Testis (tissue), 3 donors: ENCODE measurements around the gene ENTREP1. TPM values are rescaled to one million over a fixed set of nuclear protein-coding genes. Genes with fewer than 3 reads are reported as not detected.

Experiments used
- DNase-seq: peaks from one replicate; pipeline ENCODE4 v3.0.0-alpha.2; 2019
- H3K27ac ChIP-seq, 2 donors: fragments of 200-600 bp; sonication (generic); one replicate each; pipeline ENCODE4 v1.5.1; 2019
- H3K27me3 ChIP-seq: fragments of 200-600 bp; sonication (generic); one replicate; pipeline ENCODE4 v1.5.1; 2019
- H3K36me3 ChIP-seq: fragments of 200-600 bp; sonication (generic); one replicate; pipeline ENCODE4 v1.5.1; 2017; ENCODE audit warnings: low read depth; ENCODE audit errors: missing control alignments
- H3K4me1 ChIP-seq: fragments of 200-600 bp; sonication (generic); one replicate; pipeline ENCODE4 v1.5.1; 2019
- H3K4me3 ChIP-seq, 2 donors: fragments of 200-600 bp; sonication (generic); one replicate each; pipeline ENCODE4 v1.5.1; 2017 to 2019
- H3K9me3 ChIP-seq: fragments of 200-600 bp; sonication (generic); one replicate; pipeline ENCODE4 v1.5.1; 2017
- POLR2A ChIP-seq: fragments of 450-650 bp; IDR thresholded peaks from one replicate; pipeline ENCODE4 v1.6.1; 2017; ENCODE audit warnings: antibody characterized with exemption, mild to moderate bottlenecking, moderate library complexity
- WGBS, 2 donors: methylation state at CpG; one replicate each; pipeline ENCODE4 v1.1.5; 2018; 5-methylcytosine and 5-hydroxymethylcytosine counted together
- intact Hi-C: fragments of 100-400 bp; cut with DNase I; formaldehyde crosslinking; loops from one replicate; pipeline ENCODE4 v1.15.1; 2023; ENCODE audit warnings: low total_unique reads
- polyA plus RNA-seq: library from polyadenylated mRNA; stranded (reverse); fragments of 350-450 nt; fragmentation: Illumina TruSeq; extraction: RNeasy Lipid Tissue Mini Kit (QIAGEN cat#74804); gene quantifications from one replicate; pipeline ENCODE4 v1.2.3, GENCODE V29; 2014; ENCODE audit warnings: low read depth, low replicate concordance; ENCODE audit not compliant: insufficient read depth
- total RNA-seq, 2 donors: library from RNA; depleted of rRNA; stranded (reverse); fragments of >200 nt; gene quantifications; one replicate each; pipeline ENCODE4 v1.2.3, GENCODE V29; 2016
- TF ChIP-seq, protein P1 (sequence below), 3 experiments: fragments of 450-650 bp in 2 of 3; fragments of 200-600 bp in 1 of 3; sonication (generic) in 1 of 3; IDR thresholded peaks; one replicate each; pipeline ENCODE4 v1.5.1; 2016 to 2019; ENCODE audit warnings: antibody characterized with exemption in 3 of 3, mild to moderate bottlenecking in 2 of 3, moderate library complexity in 1 of 3

Gene ENTREP1
- total and polyA plus RNA-seq, 3 donors from 2014 or later: 5.2 to 7.9 (median 5.9) TPM

GRCh38 chr9:69307446-69308205 lies 17.4 kb upstream of the ENTREP1 start:
- Histone ChIP-seq H3K27ac (no peak overlapping the region), H3K36me3 (no peaks in the 10 kb centered on the region), H3K27me3 (no peaks in the 10 kb centered on the region), H3K4me1 (peaks cover 5% of the 10 kb centered on the region), H3K9me3 (no peaks in the 10 kb centered on the region), H3K4me3 (no peak overlapping the region)
- WGBS, 2 donors: 91 to 94% methylated on average over 5 of the region's 5 CpGs
- intact Hi-C loops: no loop called here
- TF ChIP-seq, protein P1, sequence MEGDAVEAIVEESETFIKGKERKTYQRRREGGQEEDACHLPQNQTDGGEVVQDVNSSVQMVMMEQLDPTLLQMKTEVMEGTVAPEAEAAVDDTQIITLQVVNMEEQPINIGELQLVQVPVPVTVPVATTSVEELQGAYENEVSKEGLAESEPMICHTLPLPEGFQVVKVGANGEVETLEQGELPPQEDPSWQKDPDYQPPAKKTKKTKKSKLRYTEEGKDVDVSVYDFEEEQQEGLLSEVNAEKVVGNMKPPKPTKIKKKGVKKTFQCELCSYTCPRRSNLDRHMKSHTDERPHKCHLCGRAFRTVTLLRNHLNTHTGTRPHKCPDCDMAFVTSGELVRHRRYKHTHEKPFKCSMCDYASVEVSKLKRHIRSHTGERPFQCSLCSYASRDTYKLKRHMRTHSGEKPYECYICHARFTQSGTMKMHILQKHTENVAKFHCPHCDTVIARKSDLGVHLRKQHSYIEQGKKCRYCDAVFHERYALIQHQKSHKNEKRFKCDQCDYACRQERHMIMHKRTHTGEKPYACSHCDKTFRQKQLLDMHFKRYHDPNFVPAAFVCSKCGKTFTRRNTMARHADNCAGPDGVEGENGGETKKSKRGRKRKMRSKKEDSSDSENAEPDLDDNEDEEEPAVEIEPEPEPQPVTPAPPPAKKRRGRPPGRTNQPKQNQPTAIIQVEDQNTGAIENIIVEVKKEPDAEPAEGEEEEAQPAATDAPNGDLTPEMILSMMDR (IDR thresholded peaks at IDR 0.05): no peak
- no peak for TF ChIP-seq POLR2A
- DNase-seq: no peak

DNA sequence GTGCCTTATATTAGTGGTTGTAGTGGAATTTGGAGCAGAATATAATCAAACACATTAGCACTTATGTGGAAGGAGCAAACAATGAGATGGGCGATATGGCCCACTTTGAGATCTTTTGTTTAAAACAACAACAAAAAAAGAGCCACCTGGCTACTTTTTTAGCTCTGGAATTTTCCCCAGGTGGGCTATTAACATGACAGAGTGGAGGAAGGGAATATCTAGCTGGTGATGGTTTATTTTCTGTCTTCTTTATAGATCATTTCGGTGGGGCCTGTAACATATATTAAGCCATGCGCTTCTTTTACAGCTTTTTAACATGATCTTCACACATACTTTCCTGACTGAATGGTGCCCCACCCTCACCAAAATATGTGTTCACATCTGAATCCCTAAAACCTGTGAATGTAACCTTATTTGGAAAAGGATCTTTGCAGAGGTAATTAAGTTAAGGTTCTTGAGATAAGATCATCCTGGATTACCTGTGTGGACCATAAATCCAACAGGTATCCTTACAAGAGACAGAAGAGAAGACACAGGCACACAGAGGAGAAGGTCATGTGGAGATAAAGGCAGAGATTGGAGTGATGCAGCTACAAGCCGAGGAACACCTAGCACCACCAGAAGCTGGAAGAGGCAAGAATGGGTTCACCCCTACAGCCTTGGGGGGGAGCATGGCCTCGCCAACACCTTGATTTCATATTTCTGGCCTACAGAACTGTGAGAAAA lies 16.6 kb upstream of the ENTREP1 start:
- Histone ChIP-seq H3K4me1 (peaks cover 5% of the 10 kb centered on the region), H3K4me3 (no peak overlapping the region), H3K9me3 (no peaks in the 10 kb centered on the region), H3K27ac (no peak overlapping the region), H3K36me3 (no peaks in the 10 kb centered on the region), H3K27me3 (no peaks in the 10 kb centered on the region)
- TF ChIP-seq, protein P1 (IDR thresholded peaks at IDR 0.05): no peak
- TF ChIP-seq POLR2A: no peak
- no peak for DNase-seq
- WGBS, 2 donors: 91 to 95% methylated on average over 5 of the region's 5 CpGs
- intact Hi-C loops: no loop called here

DNA sequence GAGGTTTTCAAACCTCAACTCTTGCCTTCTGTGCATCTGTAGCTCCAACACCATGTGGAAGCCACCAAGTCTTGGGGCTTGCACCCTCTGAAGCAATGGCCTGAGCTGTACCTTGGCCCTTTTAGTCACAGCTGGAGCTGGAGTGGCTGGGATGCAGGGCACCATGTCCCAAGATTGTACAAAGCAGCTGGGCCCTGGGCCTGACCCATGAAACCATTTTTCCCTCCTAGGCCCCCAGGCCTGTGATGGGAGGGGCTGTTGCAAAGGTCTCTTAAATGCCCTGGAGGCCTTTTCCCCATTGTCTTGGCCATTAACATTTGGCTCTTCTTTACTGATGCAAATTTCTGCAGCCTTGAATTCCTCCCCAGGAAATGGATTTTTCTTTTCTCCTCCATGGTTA lies 11.8 kb upstream of the ENTREP1 start:
- Histone ChIP-seq H3K4me1 (no peaks in the 10 kb centered on the region), H3K27me3 (no peaks in the 10 kb centered on the region), H3K36me3 (no peaks in the 10 kb centered on the region), H3K9me3 (no peaks in the 10 kb centered on the region), H3K4me3 (no peak overlapping the region), H3K27ac (no peak overlapping the region)
- no peak for DNase-seq
- no peak for TF ChIP-seq POLR2A
- TF ChIP-seq, protein P1 (IDR thresholded peaks at IDR 0.05): no peak
- intact Hi-C loops: no loop called here

- DNase-seq: no peak
- H3K27me3 ChIP-seq: no peaks in the 10 kb centered on the region
- no peaks in the 10 kb centered on the region for H3K9me3 ChIP-seq
- intact Hi-C loops: no loop called here
- H3K4me3 ChIP-seq: no peak overlapping the region
- 90 to 95% methylated on average over 1 of the region's 1 CpG for WGBS, 2 donors
- no peak overlapping the region for H3K27ac ChIP-seq
- no peaks in the 10 kb centered on the region for H3K4me1 ChIP-seq
- H3K36me3 ChIP-seq: no peaks in the 10 kb centered on the region
- TF ChIP-seq POLR2A: no peak
- TF ChIP-seq, protein P1 (IDR thresholded peaks at IDR 0.05): no peak
These were observed 10.5 kb upstream of the ENTREP1 start for GRCh38 chr9:69314547-69314946.
